ENCODE data around the gene GAS1.

GAS1 gene

DNA sequence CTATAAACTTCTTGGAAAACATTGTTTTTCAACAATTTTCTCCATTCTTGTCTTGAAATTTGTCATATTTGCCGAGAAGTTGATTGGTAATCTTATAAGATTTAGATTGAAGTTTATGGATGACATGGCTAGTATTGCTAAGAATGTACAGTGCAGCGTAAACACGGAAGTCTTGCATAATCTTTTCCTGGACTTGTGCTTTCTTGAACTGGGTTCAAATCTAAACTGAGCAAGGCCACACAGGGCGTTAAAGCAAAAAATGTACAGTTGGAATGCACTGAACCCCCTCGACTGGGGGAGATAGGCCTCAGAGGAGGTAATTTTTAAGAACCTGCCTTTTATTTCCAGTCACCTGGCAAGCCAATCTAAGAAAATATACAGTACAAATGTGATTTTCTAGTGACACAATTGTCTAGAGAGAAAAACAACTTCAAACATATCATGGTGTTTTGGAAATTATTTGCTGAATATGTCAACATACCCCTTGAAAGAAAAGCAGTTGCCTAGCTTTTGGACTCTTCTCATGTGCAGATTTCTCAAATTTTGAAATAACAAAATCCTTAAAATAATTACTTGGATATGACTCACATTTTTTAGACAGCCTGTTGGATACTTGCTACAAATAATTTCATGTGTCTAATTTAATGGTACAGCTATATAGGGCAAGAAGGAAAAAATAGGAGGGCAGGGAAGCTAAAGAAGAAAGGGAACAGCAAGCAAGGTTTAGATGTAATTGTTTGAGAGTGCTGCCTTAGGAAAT, 18.5 kb upstream of the GAS1 start:
- no peak for DNase-seq (ENCODE audit: low read depth)

DNA sequence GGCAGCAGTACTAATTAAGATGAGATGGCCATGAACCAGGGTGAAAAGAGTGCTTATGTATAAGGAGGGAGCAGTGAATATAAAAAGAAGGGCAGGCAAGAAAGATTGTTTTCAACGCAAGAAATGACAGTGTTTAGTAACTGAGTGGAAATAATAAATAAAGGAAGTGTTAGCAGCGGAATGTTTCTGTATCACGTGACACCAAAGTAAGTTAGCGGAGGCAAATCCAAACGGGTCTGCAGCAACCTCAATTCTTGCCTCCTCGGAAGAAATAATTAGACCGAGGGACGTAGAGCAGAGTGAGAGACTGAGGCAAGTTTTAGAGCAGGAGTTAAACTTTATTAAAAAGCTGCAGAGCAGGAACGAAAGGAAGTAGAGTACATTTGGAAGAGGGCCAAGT, 15.4 kb upstream of the GAS1 start:
- no peak for DNase-seq (ENCODE audit: low read depth)

DNA sequence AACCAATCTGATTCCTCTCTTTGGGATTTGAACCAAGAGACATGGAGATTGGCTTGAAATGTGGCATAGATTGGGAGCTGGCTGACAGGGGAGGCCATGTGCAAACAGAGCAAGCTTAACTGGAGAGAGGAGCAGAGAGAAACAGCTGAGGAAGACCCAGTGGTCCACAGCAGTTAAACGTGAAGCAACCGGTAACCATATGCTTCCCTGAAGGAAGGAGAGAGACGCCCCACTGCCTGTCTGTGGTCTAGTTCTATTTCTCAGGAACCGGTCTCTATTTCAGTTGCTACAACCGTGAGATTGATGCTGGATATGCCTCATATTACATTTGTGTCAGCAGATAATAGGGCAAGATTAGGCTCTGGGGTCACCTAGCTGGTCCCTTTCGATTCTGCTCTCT, 13.6 kb upstream of the GAS1 start:
- no peak for DNase-seq (ENCODE audit: low read depth)

DNA sequence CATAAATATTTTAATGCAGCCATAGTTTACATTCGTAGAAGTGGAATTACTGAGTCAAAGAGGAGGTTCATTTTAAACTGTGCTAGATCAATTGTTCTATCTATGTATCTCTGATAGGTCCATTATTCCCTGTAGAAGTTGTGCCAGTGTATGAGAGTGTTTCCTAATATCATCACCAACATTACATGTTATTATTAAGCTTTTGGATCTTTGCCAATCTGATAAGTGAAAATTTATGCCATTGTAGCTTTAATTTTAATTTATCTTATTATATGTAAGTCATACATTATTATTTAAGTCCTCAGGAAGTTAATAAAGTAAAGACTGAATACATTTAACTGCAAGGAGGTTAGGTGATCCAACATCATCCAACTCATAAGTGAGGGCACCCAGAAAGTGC, 10.9 kb upstream of the GAS1 start:
- DNase-seq (ENCODE audit: low read depth): no peak

DNA sequence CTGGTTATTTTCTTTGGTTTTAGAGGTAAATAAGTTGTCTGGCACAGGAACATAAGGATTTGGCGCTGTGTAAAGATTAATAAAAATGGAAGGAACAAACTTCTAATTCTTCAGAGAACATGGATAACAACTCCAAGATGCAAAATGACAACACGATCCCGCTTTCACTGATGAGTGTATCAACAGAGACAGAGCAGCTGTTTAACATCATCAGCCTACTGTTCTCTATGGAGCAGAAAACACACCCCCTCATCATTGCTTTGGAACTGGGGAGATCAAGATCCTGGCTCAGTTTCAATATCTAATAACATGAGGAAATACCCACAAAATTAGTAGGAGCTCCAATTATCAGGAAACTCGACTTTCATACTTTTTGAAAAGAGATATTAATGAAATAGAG, 8.3 kb upstream of the GAS1 start:
- no peak for DNase-seq (ENCODE audit: low read depth)

DNA sequence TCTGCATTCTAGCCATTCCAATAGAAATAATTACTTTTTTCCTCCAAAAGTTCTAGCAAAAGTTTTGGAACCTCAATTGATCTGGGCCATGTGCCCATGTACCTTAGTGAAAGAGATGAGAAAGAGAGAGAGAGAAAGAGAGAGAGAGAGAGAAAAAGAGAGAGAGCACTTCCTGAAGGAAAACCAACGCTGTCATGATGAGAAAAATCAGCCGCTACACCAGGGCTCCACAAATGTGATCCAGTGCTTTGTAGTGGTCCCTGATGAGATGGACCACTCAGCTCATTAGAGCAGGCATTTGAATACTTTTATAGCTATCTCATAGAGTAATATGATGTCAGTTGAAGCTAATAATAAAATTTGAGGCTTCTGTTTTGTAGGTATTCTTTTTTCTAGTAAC, 7.7 kb upstream of the GAS1 start:
- no peak for DNase-seq (ENCODE audit: low read depth)

DNA sequence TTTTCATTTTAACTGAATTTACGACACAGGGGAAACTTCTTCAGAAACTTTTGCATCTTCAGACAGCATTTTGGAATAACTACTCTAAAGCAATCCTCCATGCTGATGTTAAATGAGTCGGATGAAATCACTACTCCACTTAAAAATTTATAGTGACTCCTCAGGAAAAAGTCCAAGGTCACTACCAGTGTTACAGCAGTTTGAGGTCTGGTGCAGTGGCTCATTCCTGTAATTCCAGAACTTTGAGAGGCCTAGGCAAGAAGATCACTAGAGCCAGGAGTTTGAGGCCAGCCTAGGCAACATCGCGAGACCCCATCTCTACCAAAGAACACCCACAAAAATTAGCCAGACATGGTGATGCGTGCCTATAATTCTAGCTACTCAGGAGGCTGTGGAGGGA, 5.9 kb upstream of the GAS1 start:
- DNase-seq (ENCODE audit: low read depth): no peak

DNA sequence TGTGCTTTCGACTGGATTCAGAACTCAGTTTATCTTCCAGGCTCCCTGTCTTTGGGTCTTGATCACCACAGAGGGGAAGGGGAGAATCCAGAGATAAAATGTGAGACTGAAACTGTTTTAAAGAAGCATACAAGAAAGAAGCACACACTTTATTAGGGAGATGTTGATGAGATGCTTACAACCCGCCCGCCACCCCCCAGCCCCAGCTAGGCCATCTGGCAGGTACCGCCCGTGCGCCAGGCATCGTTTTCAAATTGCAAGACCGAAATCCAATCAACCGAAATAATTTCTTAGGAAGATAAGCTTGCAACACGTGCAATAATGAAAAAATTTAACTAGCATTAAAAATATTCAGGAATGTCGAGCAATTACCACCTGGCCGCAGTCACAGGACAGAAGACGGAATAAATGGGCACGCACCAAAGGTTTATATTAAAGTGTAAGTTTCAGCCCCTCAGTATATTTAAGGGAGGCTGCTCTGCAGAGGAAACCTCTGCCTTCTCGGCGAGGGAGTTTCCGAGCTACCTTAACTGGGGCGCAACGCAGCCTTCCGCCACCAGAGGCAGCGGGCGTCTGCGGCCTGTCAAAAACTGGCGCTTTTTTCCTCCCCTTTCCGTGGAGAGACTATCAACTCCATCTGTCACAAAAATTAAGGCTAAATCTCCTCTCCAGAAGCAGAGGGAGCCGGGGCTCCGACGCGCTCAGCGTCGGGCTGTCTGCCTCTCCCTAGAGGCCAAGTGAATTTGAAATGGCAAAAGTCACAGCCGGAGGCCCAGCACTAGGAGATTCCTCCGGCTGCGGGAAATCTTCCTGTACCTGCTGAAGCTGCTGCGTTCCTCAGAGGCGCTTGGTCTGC, 996 bp upstream of the GAS1 start:
- DNase-seq (ENCODE audit: low read depth): peak; percentile 65

DNA sequence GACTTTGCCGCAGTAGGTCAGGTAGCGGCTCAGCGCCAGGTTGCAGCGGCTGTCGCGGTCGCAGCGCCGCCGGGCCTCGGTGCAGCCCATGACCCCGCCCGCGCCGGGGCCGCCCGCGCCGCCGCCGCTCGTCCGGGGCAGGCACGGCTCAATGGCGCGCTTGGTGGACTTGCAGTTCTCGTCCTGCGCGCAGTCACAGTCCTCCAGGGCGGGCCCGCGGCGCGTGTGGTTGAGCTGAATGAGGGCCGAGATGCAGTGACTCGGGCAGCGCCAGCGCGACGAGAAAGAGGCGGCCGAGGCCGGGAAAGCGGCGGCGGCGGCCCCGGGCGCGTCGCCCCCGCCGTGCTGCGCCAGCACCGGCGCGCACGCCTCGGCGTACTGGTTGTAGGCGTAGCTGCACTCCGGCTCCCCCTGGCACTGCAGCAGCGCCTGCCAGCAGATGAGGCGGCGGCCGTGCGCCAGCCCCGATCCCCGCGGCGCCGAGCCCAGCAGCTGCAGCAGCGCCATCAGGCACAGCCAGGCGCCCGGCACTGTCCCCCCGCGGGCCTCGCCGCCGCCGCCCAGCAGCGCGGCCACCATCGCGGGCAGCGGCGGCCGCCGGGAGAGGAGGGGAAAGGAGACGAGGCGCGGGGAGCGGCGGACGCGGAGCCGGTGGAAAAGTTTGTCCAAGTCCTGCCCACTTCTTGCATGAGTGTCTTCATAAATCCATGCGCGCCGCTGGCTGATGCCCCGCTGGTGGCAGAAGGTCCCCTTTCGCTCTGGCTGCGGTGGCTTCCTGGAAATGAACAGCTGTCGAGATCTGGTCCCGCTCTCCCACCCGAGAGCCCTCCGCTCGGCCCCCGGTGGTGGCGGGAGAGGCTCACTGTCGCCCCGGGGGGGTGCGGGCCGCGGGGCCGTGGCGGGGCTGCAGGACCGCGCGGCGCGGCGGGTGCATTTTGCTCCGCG, 833 bp downstream of the GAS1 start:
- DNase-seq (ENCODE audit: low read depth): peak; percentile 58

DNA sequence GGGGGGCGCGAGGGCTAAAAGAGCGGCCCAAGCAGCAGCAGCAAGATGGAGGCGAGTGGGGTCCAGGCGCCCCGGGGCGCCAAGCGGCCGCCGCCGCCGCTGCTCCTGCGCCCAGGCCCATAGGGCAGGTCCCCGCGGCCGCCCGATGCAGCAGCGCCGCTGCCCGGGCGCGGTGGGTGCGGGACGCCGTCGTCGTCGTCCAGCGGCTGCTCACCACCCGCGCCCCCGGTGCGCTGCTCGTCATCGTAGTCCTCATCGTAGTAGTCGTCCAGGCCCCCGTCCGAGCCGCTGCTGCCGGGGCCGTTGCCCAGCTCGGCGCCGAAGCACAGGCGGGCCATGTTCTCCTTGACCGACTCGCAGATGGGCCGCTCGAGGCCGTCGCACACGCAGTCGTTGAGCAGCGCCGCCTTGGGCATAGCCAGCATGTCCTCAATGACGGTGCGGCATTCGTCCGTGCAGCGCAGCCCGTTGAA, 1.5 kb downstream of the GAS1 start:
- peak; percentile 10 for DNase-seq (ENCODE audit: low read depth)

DNA sequence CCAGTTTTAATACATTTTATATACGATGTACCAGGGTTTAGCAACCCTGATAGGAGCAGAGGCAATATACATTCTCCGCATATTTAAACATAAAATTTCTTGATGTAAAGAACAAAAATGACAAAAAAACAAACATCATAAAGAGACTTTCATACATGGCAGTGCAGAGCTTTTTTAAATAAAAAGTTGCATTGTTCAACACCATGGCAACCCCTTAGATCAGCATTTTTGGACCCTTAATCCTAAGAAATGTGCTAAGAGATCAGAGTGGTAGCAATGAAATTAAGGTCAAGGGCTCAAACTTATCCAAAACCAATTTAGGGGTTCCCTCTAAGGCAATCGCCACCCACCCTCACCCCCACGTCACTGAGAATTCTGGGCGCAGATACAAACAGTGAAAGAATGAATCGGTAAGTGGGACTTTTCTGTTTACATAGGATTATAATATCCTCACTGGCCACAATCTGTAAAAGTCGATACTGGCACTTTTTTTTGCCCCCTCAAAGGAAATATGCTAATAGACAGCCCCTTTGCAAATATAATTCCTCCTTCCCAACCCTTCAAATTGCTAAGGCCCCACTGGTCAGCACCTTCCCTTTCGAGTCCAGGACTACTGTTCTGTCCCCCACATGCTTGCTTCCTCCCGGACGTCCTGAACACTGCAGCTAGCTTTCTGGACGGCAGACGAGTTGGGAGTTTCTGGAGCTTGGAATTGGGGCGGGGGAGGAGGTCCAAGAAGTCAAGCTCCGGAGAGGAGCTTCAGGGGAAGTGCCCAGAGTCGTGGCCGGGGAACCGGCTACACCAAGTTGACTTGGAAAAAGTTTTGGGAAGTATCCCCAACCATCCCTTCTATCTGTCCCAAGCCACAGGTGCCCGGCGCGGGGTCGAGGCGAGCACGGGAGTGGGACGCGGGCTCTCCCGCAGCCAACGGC, 2.2 kb downstream of the GAS1 start:
- no peak for DNase-seq (ENCODE audit: low read depth)

DNA sequence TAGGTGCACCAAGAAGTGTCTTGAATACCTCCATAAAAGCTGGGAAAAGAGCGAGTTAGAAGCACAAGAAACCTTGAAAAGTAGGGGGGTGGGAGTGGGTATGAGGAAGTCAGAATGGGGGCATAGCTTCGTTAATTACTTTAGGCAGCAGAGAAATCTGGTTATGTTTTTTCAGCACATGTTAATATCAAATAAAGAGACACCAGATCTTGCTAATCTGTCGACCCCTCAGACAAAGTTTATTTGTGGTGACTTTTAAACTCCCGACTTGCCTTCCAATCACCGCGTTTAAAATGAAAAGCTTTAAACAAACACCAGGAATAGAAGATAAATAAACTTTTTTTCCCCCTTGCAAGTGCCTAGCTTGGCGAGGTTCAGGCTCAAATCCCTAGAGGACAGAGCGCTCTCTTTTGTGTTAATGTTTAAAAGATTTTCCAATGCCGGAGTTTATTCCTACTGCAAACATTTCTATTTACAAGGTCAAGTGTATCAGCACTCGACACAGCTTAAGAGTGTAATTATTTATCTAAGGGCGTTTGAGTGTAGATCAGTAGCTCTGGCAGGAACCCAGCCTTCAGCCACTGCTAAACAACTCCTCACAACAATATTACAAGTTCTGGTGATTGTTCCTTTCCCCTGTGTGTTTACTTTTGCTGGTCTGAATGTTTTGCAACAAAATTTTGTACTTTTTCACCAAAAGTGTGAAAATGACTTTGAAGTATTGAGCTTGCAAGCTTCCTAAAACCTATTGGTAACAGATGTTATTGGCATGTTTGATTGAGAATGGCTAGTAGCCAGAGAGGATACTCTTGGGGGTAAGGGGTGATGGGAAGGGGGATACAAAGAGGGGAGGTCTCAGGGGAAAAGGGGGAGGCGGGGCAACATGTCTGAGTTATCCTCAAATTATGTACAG, 3.8 kb downstream of the GAS1 start:
- DNase-seq (ENCODE audit: low read depth): no peak

DNA sequence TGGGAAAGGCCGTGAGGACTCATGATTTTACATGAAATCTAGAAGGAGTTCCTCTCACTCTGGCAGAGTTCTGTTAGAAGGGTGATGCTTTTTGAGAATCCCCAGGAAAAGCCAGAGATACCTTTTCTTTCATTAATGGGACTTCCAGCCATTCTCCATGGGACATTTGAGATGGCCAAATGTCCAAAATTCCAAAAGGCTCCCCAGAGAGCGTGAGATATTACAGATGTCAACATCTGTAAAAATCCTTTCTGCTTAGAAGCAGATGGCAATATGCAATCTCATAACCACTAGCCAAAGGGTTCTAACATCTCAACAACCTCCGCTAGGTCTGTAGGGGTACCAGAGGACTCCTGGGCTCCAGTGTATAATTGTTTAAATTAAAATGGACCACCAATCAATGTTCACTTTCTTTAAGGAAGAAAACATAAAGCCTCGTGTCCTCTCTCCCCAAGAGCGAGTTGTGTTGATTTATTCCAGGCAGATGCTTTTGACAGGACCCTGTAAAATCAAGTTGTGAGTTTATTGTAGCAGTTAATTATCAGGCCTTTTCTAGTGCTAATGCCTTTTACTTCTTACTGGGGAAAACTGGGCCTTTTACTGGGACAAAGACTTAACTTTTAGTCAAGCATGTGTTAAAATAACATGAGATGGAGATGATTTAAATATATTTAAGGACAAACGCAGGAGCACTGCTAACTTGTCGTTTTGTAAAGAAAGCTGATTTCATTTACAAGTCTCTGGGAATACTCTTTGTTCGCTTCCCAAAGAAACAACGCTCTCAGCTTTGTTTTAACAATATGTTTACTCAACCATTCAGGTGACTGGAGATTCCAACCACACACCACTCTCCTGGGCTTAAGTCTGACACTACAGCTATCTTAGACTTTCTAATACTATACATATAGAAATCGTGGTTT, 4.8 kb downstream of the GAS1 start:
- no peak for DNase-seq (ENCODE audit: low read depth)

DNA sequence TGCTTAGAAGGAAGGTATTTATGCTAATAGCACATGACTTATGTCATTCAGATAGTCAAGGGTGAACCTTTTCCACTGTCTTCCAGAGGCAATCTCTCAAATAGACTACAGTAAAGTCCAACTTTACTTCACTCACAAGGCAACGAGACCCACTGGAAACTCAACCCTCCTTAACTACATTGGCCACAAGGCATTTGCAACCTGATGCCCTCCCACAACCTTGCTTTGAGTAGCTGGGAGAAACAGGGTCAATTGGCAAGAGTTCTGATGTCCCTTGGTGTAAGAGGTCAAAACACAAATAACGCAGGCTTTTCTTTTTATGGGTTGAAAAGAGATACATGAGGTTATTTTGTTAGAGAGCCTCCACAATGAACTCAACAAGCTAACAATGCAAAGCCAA, 6.1 kb downstream of the GAS1 start:
- no peak for DNase-seq (ENCODE audit: low read depth)

DNA sequence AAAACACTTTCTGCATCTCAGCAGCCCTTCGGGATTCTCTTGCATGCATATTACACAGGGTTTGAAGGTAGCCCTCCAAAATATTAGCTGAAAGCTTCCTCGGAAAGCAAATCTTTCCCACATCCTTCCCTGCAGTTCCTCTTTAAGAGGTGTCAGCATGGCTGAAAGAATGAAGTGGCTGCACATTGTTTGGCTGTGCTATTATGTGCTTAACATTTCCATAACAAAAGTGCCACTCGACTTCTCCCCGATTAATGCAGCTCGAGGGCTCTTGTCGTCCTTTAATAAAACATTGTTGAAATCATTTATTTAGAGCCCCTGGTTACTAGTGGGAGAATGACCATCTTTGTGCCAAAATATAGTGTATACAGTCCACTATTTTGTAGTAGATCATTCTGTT, 6.5 kb downstream of the GAS1 start:
- DNase-seq (ENCODE audit: low read depth): no peak

DNA sequence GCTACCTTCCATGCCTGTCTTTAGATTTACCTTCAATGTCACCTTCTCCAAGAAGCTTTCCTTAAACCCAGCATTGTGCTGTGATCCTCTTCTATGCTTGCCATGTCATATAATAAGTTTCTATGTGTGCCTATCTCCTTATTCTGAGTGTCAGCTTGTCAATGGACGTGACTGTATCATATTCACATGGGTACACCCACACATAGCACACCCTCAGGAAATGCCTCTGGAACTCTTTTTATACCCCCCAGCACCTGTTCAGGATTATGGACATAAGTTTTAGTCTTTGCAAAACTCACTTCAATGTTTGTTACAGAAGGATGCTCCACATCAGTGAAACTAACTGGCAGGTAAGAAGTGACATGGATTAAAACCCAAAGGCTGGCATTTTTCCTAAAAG, 7.4 kb downstream of the GAS1 start:
- no peak for DNase-seq (ENCODE audit: low read depth)

DNA sequence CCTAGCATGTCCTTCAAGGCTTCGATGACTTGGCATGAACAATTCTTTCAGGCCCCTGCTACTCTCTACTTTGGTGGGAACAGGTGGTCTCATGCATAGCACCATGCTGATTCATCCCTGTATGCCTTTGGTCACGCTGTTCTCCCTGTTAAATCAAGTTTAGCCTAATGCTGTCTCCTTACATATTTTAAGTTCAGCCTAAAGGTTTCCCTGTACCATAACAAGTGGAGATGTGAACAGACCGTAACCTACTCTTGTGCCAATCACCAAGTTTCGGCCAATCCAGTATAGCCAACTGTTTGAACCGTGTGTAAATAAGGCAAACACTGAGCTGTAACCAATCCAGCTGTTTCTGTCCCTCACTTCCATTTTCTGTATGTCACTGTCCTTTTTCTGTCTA, 8.0 kb downstream of the GAS1 start:
- DNase-seq (ENCODE audit: low read depth): no peak

DNA sequence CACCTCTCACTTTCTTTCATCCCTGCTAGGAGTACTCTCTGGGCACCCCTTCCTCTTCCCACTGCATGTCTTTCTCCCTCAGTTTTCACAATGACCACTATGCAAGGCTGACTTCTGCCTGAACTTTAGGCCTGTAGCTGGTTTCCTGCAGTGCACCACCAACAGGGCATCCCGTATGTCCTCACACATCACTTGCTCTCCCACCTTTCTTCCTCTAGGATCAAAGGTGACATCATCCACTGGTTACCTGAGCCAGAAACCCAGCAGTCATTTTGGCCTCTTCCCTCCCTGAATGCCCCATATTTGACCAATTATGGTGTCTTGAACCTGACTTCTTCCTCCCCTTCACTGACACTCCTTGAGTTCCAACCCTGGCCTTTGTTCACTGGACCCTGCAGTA, 8.5 kb downstream of the GAS1 start:
- DNase-seq (ENCODE audit: low read depth): no peak

DNA sequence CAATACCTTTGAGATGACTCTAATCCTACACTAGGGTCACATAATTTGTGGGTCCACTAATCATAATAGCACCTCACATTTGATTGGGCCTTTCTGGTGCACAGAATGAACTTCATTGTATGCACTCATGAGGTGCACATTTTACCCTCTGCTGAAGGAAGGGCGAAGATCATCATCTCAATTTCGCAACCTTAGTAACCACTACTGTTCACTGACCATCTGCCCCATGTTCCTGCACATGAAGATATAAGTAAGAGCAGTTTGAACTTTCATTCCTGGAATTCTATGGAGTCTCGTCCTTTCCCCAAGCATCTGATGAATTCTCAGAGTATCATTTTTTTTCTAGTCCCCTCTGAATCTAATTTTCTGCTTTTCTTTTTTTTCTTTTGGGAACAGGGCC, 21.2 kb downstream of the GAS1 start:
- DNase-seq (ENCODE audit: low read depth): no peak

All from activated T-cell treated with anti-CD3 and anti-CD28 coated beads for 48 hours (primary cell).